ENCODE measurements around the gene CCL5. TPM values are rescaled to one million over a fixed set of nuclear protein-coding genes. Genes with fewer than 3 reads are reported as not detected.

The CCL5 gene
- total and polyA plus RNA-seq, 10 of the 15 experiments (the other 5 are each of a cell fraction or from before 2014, with no cell fraction given), result 45.7 to 186 (median 90.8) TPM

DNA sequence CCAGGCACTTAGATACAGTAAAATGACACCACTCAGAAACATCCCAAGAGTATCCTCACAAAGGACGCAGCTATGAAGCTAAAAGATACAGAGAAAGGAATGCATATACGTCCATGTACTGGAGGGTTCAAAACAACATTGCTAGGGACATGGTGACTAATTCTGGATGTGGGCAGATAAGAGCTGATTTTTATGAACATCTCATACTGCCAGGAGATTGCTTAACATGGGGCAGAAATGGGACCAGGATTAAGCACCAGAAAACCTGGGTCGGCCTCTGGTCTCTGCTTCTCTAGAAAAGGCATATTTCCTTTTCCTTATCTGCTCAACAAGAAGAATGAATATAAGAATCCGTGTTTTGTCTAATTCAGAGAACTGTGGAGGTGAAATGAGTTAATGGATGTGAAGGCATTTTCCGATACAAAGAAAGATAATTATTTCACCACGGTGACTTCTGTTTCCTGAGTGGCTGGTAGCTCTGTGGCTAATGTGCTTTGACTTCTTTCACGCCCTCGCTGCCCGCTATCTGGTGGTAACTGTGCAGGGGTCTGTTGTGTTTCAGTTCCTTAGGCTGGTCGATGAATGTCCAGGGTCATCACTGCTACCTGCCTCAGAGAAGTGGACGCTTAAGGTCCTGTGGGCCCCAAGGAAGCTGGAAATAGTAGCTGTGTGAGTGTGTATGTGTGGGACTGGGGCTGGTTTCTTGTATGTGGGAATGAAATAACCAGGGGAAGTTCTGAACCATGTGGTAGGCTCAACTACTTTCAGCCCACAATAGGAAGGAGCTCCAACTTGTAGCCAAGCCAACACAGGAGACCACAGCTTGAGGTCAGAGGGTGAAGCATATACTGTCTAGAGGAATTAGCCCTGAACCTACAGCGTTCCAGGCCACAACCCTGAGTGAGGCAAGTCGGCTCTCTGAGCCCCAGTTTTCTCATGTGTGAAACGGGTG lies 15.8 kb upstream of the CCL5 start (continued):
- TF ChIP-seq POLR2A (IDR thresholded peaks at IDR 0.05; ENCODE audit: low read depth, low read length) (no peak), MTA2 (IDR thresholded peaks at IDR 0.05; ENCODE audit: low read depth) (peak; percentile 71), DPF2 (IDR thresholded peaks at IDR 0.05) (peak; percentile 81), TBL1XR1 (IDR thresholded peaks at IDR 0.05; ENCODE audit: low read depth, low read length) (no peak), STAT3 (IDR thresholded peaks at IDR 0.05; ENCODE audit: low read depth, low read length) (no peak), NBN (IDR thresholded peaks at IDR 0.05) (0 out of 2 replicates have a peak, but pooled peaks have one; percentile 18), RAD21 (IDR thresholded peaks at IDR 0.05; ENCODE audit: insufficient read depth, low read depth, low read length) (0 out of 2 replicates have a peak, but pooled peaks have one; percentile 1)
- TF ChIP-seq, protein P1, sequence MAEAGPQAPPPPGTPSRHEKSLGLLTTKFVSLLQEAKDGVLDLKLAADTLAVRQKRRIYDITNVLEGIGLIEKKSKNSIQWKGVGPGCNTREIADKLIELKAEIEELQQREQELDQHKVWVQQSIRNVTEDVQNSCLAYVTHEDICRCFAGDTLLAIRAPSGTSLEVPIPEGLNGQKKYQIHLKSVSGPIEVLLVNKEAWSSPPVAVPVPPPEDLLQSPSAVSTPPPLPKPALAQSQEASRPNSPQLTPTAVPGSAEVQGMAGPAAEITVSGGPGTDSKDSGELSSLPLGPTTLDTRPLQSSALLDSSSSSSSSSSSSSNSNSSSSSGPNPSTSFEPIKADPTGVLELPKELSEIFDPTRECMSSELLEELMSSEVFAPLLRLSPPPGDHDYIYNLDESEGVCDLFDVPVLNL (IDR thresholded peaks at IDR 0.05; ENCODE audit: low read depth, low read length), result no peak
- TF ChIP-seq, protein P2, sequence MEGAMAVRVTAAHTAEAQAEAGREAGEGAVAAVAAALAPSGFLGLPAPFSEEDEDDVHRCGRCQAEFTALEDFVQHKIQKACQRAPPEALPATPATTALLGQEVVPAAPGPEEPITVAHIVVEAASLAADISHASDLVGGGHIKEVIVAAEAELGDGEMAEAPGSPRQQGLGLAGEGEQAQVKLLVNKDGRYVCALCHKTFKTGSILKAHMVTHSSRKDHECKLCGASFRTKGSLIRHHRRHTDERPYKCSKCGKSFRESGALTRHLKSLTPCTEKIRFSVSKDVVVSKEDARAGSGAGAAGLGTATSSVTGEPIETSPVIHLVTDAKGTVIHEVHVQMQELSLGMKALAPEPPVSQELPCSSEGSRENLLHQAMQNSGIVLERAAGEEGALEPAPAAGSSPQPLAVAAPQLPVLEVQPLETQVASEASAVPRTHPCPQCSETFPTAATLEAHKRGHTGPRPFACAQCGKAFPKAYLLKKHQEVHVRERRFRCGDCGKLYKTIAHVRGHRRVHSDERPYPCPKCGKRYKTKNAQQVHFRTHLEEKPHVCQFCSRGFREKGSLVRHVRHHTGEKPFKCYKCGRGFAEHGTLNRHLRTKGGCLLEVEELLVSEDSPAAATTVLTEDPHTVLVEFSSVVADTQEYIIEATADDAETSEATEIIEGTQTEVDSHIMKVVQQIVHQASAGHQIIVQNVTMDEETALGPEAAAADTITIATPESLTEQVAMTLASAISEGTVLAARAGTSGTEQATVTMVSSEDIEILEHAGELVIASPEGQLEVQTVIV (IDR thresholded peaks at IDR 0.05; ENCODE audit: borderline replicate concordance, partially characterized antibody), result no peak
- TF ChIP-seq, protein P3, sequence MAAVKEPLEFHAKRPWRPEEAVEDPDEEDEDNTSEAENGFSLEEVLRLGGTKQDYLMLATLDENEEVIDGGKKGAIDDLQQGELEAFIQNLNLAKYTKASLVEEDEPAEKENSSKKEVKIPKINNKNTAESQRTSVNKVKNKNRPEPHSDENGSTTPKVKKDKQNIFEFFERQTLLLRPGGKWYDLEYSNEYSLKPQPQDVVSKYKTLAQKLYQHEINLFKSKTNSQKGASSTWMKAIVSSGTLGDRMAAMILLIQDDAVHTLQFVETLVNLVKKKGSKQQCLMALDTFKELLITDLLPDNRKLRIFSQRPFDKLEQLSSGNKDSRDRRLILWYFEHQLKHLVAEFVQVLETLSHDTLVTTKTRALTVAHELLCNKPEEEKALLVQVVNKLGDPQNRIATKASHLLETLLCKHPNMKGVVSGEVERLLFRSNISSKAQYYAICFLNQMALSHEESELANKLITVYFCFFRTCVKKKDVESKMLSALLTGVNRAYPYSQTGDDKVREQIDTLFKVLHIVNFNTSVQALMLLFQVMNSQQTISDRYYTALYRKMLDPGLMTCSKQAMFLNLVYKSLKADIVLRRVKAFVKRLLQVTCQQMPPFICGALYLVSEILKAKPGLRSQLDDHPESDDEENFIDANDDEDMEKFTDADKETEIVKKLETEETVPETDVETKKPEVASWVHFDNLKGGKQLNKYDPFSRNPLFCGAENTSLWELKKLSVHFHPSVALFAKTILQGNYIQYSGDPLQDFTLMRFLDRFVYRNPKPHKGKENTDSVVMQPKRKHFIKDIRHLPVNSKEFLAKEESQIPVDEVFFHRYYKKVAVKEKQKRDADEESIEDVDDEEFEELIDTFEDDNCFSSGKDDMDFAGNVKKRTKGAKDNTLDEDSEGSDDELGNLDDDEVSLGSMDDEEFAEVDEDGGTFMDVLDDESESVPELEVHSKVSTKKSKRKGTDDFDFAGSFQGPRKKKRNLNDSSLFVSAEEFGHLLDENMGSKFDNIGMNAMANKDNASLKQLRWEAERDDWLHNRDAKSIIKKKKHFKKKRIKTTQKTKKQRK (IDR thresholded peaks at IDR 0.05; ENCODE audit: low read depth, low read length), result no peak

Data from GM12878 (cell line).